Keratinocyte (primary cell): ENCODE data around the gene LAIR2. TPM values are rescaled to one million over a fixed set of nuclear protein-coding genes. Genes with fewer than 3 reads are reported as not detected.
"Not testable (repeated sequence)": the region's sequence is repeated elsewhere in the genome, so short reads cannot be mapped to it uniquely, and the experiment has no call there.

ENCODE experiments used
- DNase-seq: peaks from one replicate; pipeline ENCODE4 v3.0.0-alpha.2; 2011; ENCODE audit warnings: low read depth, missing footprints, low spot score
- FAIRE-seq: peaks from 2 replicates; lab custom pipeline; 2011; peaks lifted over from hg19 to GRCh38; lab: Jason Lieb, UNC
- H2AFZ ChIP-seq: 2 replicates; pipeline ENCODE4 v1.6.0; 2012; ENCODE audit warnings: low read length, control low read depth, inconsistent platforms; ENCODE audit not compliant: control insufficient read depth
- H3K27ac ChIP-seq: 2 replicates; pipeline ENCODE4 v1.5.1; 2011; ENCODE audit warnings: low read length; ENCODE audit not compliant: control insufficient read depth, insufficient read depth
- H3K27me3 ChIP-seq: 3 replicates; pipeline ENCODE4 v1.6.0; 2011; ENCODE audit warnings: low read length; ENCODE audit not compliant: control insufficient read depth, insufficient read depth; ENCODE audit errors: extremely low read depth
- H3K36me3 ChIP-seq, 2 experiments: 2 replicates in 1 of 2; 3 replicates in 1 of 2; pipeline ENCODE4 v1.5.1; 2011; ENCODE audit warnings: low read length in 2 of 2, mild to moderate bottlenecking in 1 of 2; ENCODE audit not compliant: control insufficient read depth in 2 of 2, insufficient read depth in 2 of 2; ENCODE audit errors: extremely low read depth in 1 of 2
- H3K4me1 ChIP-seq: 3 replicates; pipeline ENCODE4 v1.5.1; 2011; ENCODE audit warnings: low read length; ENCODE audit not compliant: control insufficient read depth, insufficient read depth; ENCODE audit errors: extremely low read depth
- H3K4me2 ChIP-seq: 3 replicates; pipeline ENCODE4 v1.6.0; 2011; ENCODE audit warnings: low read depth, low read length; ENCODE audit not compliant: control insufficient read depth, insufficient read depth; ENCODE audit errors: extremely low read depth
- H3K4me3 ChIP-seq, 3 experiments: fragments of 200-600 bp in 1 of 3; sonication (generic) in 1 of 3; 2 replicates in 2 of 3; 3 replicates in 1 of 3; pipeline ENCODE4 v1.5.1; 2011 to 2016; ENCODE audit warnings: low read length in 3 of 3, mild to moderate bottlenecking in 3 of 3, control low read depth in 2 of 3, inconsistent platforms in 1 of 3, low read depth in 1 of 3, mixed read lengths in 1 of 3, mixed run types in 1 of 3, moderate library complexity in 1 of 3; ENCODE audit not compliant: control insufficient read depth in 2 of 3, insufficient read depth in 2 of 3; ENCODE audit errors: extremely low read depth in 1 of 3
- H3K79me2 ChIP-seq: 2 replicates; pipeline ENCODE4 v1.6.0; 2012; ENCODE audit warnings: low read length; ENCODE audit not compliant: control insufficient read depth, insufficient read depth
- H3K9ac ChIP-seq: 3 replicates; pipeline ENCODE4 v1.6.0; 2011; ENCODE audit warnings: low read length; ENCODE audit not compliant: control insufficient read depth, insufficient read depth; ENCODE audit errors: extremely low read depth
- H3K9me1 ChIP-seq: 3 replicates; pipeline ENCODE4 v1.6.0; 2011; ENCODE audit warnings: low read length; ENCODE audit not compliant: control insufficient read depth, insufficient read depth; ENCODE audit errors: extremely low read depth
- H3K9me3 ChIP-seq: 2 replicates; pipeline ENCODE4 v1.5.1; 2012; ENCODE audit warnings: low read depth, low read length; ENCODE audit not compliant: control insufficient read depth
- H4K20me1 ChIP-seq: 3 replicates; pipeline ENCODE4 v1.6.0; 2011; ENCODE audit warnings: low read length; ENCODE audit not compliant: control insufficient read depth, insufficient read depth; ENCODE audit errors: extremely low read depth
- EZH2 ChIP-seq: IDR thresholded peaks from one replicate; pipeline ENCODE4 v1.6.1; 2012; ENCODE audit warnings: inconsistent platforms, mild to moderate bottlenecking, low read length, moderate library complexity
- dilution Hi-C: fragments of 300-500 bp; cut with MboI; formaldehyde crosslinking; loops from one replicate; pipeline ENCODE4 v1.7.0; 2020; ENCODE audit warnings: low sequenced_read_pairs; ENCODE audit not compliant: extremely low pct_ligation_motif_present
- polyA plus RNA-seq, 5 experiments: library from polyadenylated mRNA; depleted of rRNA in 3 of 5; stranded (reverse) in 3 of 5; stranded (forward) in 1 of 5; unstranded in 1 of 5; fragments of >200 nt; gene quantifications; 1 replicate in 1 of 5; 2 replicates in 3 of 5; 3 replicates in 1 of 5; pipeline versions ENCODE4 v1.2.1 to v1.2.3, GENCODE V29; 2011 to 2012; ENCODE audit warnings: missing spikeins in 2 of 5, low read depth in 1 of 5, low replicate concordance in 1 of 5
- TF ChIP-seq, protein P1 (sequence below), 3 experiments: IDR thresholded peaks in 1 of 3; conservative IDR thresholded peaks in 1 of 3; optimal IDR thresholded peaks in 1 of 3; 2 replicates in 2 of 3; 3 replicates in 1 of 3; pipeline versions ENCODE3 to v1.5.1; 2011; ENCODE audit warnings: low read length in 3 of 3, mild to moderate bottlenecking in 3 of 3, moderate library complexity in 2 of 3, control low read depth in 1 of 3, inconsistent platforms in 1 of 3; ENCODE audit not compliant: insufficient read depth in 2 of 3; ENCODE audit errors: extremely low read depth in 1 of 3

The LAIR2 gene
- polyA plus RNA-seq, 1 donor (not counting 4 experiments of a cell fraction or from before 2014, with no cell fraction given), result not detected

- dilution Hi-C loops, result not testable (repeated sequence)
Observed at GRCh38 chr19:54505542-54505941, 2.9 kb downstream of the LAIR2 start.

GRCh38 chr19:54506079-54506478 lies 3.4 kb downstream of the LAIR2 start:
- dilution Hi-C loops, result no loop called here
- Histone ChIP-seq H2AFZ (no peak overlapping the region), H4K20me1 (no peaks in the 10 kb centered on the region), H3K27ac (no peak overlapping the region), H3K4me3 (no peak overlapping the region), H3K4me2 (no peak overlapping the region), H3K9me1 (no peaks in the 10 kb centered on the region), H3K36me3 (no peaks in the 10 kb centered on the region), H3K9ac (no peak overlapping the region), H3K79me2 (no peaks in the 10 kb centered on the region), H3K9me3 (peaks cover 2% of the 10 kb centered on the region), H3K27me3 (no peaks in the 10 kb centered on the region), H3K4me1 (no peaks in the 10 kb centered on the region)
- no peak for FAIRE-seq
- TF ChIP-seq EZH2, result no peak
- TF ChIP-seq, protein P1, sequence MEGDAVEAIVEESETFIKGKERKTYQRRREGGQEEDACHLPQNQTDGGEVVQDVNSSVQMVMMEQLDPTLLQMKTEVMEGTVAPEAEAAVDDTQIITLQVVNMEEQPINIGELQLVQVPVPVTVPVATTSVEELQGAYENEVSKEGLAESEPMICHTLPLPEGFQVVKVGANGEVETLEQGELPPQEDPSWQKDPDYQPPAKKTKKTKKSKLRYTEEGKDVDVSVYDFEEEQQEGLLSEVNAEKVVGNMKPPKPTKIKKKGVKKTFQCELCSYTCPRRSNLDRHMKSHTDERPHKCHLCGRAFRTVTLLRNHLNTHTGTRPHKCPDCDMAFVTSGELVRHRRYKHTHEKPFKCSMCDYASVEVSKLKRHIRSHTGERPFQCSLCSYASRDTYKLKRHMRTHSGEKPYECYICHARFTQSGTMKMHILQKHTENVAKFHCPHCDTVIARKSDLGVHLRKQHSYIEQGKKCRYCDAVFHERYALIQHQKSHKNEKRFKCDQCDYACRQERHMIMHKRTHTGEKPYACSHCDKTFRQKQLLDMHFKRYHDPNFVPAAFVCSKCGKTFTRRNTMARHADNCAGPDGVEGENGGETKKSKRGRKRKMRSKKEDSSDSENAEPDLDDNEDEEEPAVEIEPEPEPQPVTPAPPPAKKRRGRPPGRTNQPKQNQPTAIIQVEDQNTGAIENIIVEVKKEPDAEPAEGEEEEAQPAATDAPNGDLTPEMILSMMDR (optimal IDR thresholded peaks at IDR 0.05 in 1 of 3, IDR thresholded peaks at IDR 0.05 in 1 of 3, conservative IDR thresholded peaks at IDR 0.05 in 1 of 3; ENCODE audit: extremely low read depth in 1 of 3, insufficient read depth in 2 of 3, low read length in 3 of 3), result no peak
- no peak for DNase-seq

More at GRCh38 chr19:54505542-54505941, 2.9 kb downstream of the LAIR2 start:
- not testable (repeated sequence) for DNase-seq, H3K4me2 ChIP-seq, H3K36me3 ChIP-seq, H3K27me3 ChIP-seq, H3K9ac ChIP-seq, H2AFZ ChIP-seq, H3K79me2 ChIP-seq, H4K20me1 ChIP-seq, H3K4me1 ChIP-seq, H3K9me3 ChIP-seq, H3K9me1 ChIP-seq, H3K27ac ChIP-seq, FAIRE-seq, H3K4me3 ChIP-seq

GRCh38 chr19:54507038-54507717 lies 4.5 kb downstream of the LAIR2 start:
- not testable (repeated sequence) for H3K9me1 ChIP-seq

More at GRCh38 chr19:54507038-54507717, 4.5 kb downstream of the LAIR2 start:
- H2AFZ ChIP-seq, FAIRE-seq, H3K9ac ChIP-seq, H3K4me3 ChIP-seq, H3K9me3 ChIP-seq, dilution Hi-C loops, H3K4me1 ChIP-seq, H3K27me3 ChIP-seq, H4K20me1 ChIP-seq, DNase-seq, H3K4me2 ChIP-seq, H3K27ac ChIP-seq, H3K79me2 ChIP-seq, H3K36me3 ChIP-seq: not testable (repeated sequence)
